H1 (cell line): Measurements from ENCODE around the gene UTP25. TPM values are rescaled to one million over a fixed set of nuclear protein-coding genes. Genes with fewer than 3 reads are reported as not detected.

Experiments used
- CHD1 ChIP-seq: IDR thresholded peaks from 2 replicates; pipeline ENCODE4 v1.6.1; 2012; ENCODE audit warnings: low read depth, low read length, improper control_type of control experiment
- FOSL1 ChIP-seq: IDR thresholded peaks from 2 replicates; pipeline ENCODE4 v1.6.1; 2011; ENCODE audit warnings: mild to moderate bottlenecking, low read depth, low read length, moderate library complexity; ENCODE audit not compliant: insufficient read depth
- GABPA ChIP-seq: IDR thresholded peaks from 2 replicates; pipeline ENCODE4 v1.6.1; 2011; ENCODE audit warnings: mild to moderate bottlenecking, low read length, moderate library complexity, borderline replicate concordance; ENCODE audit not compliant: insufficient read depth
- SAP30 ChIP-seq: fragments of 300-600 bp; sonication (generic); IDR thresholded peaks from 2 replicates; pipeline ENCODE4 v1.7.1; 2012; ENCODE audit warnings: low read length, moderate library complexity, mild to moderate bottlenecking, inconsistent platforms; ENCODE audit not compliant: insufficient read depth, insufficient replicate concordance
- YY1 ChIP-seq: IDR thresholded peaks from 2 replicates; pipeline ENCODE4 v1.6.1; 2011; ENCODE audit warnings: low read depth, mild to moderate bottlenecking, low read length
- polyA plus RNA-seq, 7 experiments: library from polyadenylated mRNA; depleted of rRNA in 3 of 7; stranded (reverse) in 5 of 7; unstranded in 2 of 7; fragments of >200 nt in 5 of 7; fragments of 200-250 nt in 2 of 7; gene quantifications; 1 replicate in 5 of 7; 2 replicates in 1 of 7; 4 replicates in 1 of 7; pipeline versions ENCODE4 v1.2.1 to v1.2.3, GENCODE V29; 2011 to 2013; ENCODE audit warnings: missing spikeins in 2 of 7, mixed read lengths in 2 of 7
- total RNA-seq: library from RNA; stranded (reverse); fragmentation: NEBNext Ultra II Directional; extraction: Animal tissue kit (Norgen Biotek cat#: 25700); gene quantifications from 2 replicates; pipeline ENCODE4 v1.2.1, GENCODE V29; 2021

The UTP25 gene
- total and polyA plus RNA-seq, 2 of the 8 experiments (the other 6 are each of a cell fraction or from before 2014, with no cell fraction given) = 4.0 to 7.6 TPM

- TF ChIP-seq FOSL1 (no peak), SAP30 (no peak), YY1 (no peak), CHD1 (no peak), GABPA (no peak)
Measured at GRCh38 chr1:209819058-209819457, 8.7 kb upstream of the UTP25 start (continued).
